ENCODE data around the gene FSD1.

DNA sequence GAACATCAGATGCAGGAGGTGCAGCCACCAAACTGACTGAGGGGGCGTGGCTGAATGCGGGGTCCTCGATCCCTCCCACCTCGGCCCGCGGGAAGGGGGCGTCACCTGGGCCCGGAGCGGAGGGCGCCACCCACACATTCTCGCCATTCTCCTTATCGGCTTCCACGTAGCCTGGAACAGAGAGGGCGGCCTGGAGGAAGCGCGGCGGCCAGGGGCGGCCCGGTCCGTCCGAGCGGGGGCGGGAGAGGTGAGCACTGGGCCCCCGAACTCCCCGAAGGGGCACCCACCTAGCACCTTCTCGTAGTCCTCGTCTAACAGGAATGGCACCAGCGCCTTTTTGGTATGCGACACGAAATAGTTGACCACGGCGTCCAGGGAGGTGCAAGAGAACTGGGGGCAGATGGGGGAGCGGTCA, 22.4 kb downstream of the FSD1 start:
- TF ChIP-seq CTCF (IDR thresholded peaks at IDR 0.05) = no peak
- no peak for TF ChIP-seq POLR2A (IDR thresholded peaks at IDR 0.05)
